HCT116 (cell line): Measurements from ENCODE around the gene CCNL2.

ENCODE experiments used
- CTCF ChIP-seq, 3 experiments: fragments of 200-600 bp in 1 of 3; sonication (generic) in 1 of 3; IDR thresholded peaks in 2 of 3; conservative IDR thresholded peaks in 1 of 3; 2 replicates each; pipeline ENCODE4 v1.5.1; 2012 to 2017; ENCODE audit warnings: low read depth in 2 of 3, low read length in 2 of 3, antibody characterized with exemption in 1 of 3, borderline replicate concordance in 1 of 3, control low read depth in 1 of 3, mild to moderate bottlenecking in 1 of 3, mixed read lengths in 1 of 3, mixed run types in 1 of 3, moderate library complexity in 1 of 3; ENCODE audit not compliant: insufficient read depth in 1 of 3
- POLR2A ChIP-seq: IDR thresholded peaks from 2 replicates; pipeline ENCODE4 v1.7.0; 2011; ENCODE audit warnings: borderline replicate concordance; ENCODE audit not compliant: insufficient read depth, insufficient read length; ENCODE audit errors: extremely low read depth

GRCh38 chr1:1387098-1388077, 11.7 kb downstream of the CCNL2 start:
- TF ChIP-seq CTCF (IDR thresholded peaks at IDR 0.05 in 2 of 3, conservative IDR thresholded peaks at IDR 0.05 in 1 of 3; ENCODE audit: borderline replicate concordance in 1 of 3, insufficient read depth in 1 of 3, low read depth in 2 of 3, low read length in 2 of 3), result no peak
- no peak for TF ChIP-seq POLR2A
